Transverse colon (tissue), 4 donors: ENCODE data around the gene BCAS4. TPM values are rescaled to one million over a fixed set of nuclear protein-coding genes. Genes with fewer than 3 reads are reported as not detected.

Experiments
- DNase-seq: peaks from one replicate; pipeline ENCODE4 v3.0.0-alpha.2; 2019
- H3K27ac ChIP-seq, 4 donors: fragments of 200-600 bp; sonication (generic); 2 replicates each; pipeline ENCODE4 v1.5.1; 2016 to 2018; ENCODE audit warnings: inconsistent platforms in 4 of 4
- H3K27me3 ChIP-seq: fragments of 200-600 bp; sonication (generic); 2 replicates; pipeline ENCODE4 v1.5.1; 2017; ENCODE audit warnings: inconsistent platforms
- H3K36me3 ChIP-seq, 4 donors: fragments of 200-600 bp; sonication (generic); 2 replicates each; pipeline ENCODE4 v1.5.1; 2017 to 2019; ENCODE audit warnings: inconsistent platforms in 4 of 4
- H3K4me1 ChIP-seq, 4 donors: fragments of 200-600 bp; sonication (generic); 2 replicates each; pipeline ENCODE4 v1.5.1; 2017 to 2020; ENCODE audit warnings: inconsistent platforms in 4 of 4
- H3K4me3 ChIP-seq, 4 donors: fragments of 200-600 bp; sonication (generic); 1 replicate in 1 of 4; 2 replicates in 3 of 4; pipeline versions ENCODE4 v1.5.1 to v1.6.1; 2017 to 2019; ENCODE audit warnings: inconsistent platforms in 4 of 4
- H3K9me3 ChIP-seq, 2 donors: fragments of 200-600 bp; sonication (generic); 2 replicates each; pipeline ENCODE4 v1.5.1; 2017 to 2019; ENCODE audit warnings: inconsistent platforms in 2 of 2
- EP300 ChIP-seq: sonication (generic); formaldehyde crosslinking; IDR thresholded peaks from one replicate; pipeline ENCODE4 v1.6.1; 2017; ENCODE audit warnings: antibody characterized with exemption, low read depth
- POLR2A ChIP-seq: fragments of 450-650 bp; IDR thresholded peaks from one replicate; pipeline ENCODE4 v1.6.1; 2016; ENCODE audit warnings: antibody characterized with exemption, mild to moderate bottlenecking, moderate library complexity
- POLR2AphosphoS5 ChIP-seq, 3 donors: sonication (generic); formaldehyde crosslinking; IDR thresholded peaks; one replicate each; pipeline ENCODE4 v1.6.1; 2016; ENCODE audit warnings: antibody characterized with exemption in 3 of 3
- WGBS, 2 donors: methylation state at CpG; one replicate each; pipeline ENCODE4 v1.1.5; 2018; ENCODE audit warnings: low coverage in 1 of 2; 5-methylcytosine and 5-hydroxymethylcytosine counted together
- in situ Hi-C, 4 donors: fragments of 200-750 bp; cut with MboI; loops; one replicate each; pipeline versions ENCODE4 v1.15.0 to v1.15.1; 2017; ENCODE audit warnings: low sequenced_read_pairs in 3 of 4, low pct_ligation_motif_present in 1 of 4, low pct_unique_long_range_greater_than_20kb in 1 of 4
- intact Hi-C: fragments of 100-400 bp; cut with DNase I; formaldehyde crosslinking; loops from one replicate; pipeline ENCODE4 v1.15.1; 2023; ENCODE audit warnings: low total_unique reads
- total RNA-seq, 4 donors: library from RNA; depleted of rRNA; stranded (reverse); fragments of >200 nt; gene quantifications; one replicate each; pipeline ENCODE4 v1.1.0, GENCODE V29; 2016
- TF ChIP-seq, protein P1 (sequence below), 5 experiments: fragments of 200-600 bp in 3 of 5; fragments of 450-650 bp in 2 of 5; sonication (generic) in 3 of 5; IDR thresholded peaks; 1 replicate in 2 of 5; 2 replicates in 3 of 5; pipeline ENCODE4 v1.5.1; 2016 to 2017; ENCODE audit warnings: antibody characterized with exemption in 5 of 5, inconsistent platforms in 3 of 5, mild to moderate bottlenecking in 2 of 5, moderate library complexity in 1 of 5

Gene BCAS4
- total RNA-seq, 4 donors from 2014 or later: 3.3 to 16.5 (median 4.0) TPM; not detected in 1

DNA sequence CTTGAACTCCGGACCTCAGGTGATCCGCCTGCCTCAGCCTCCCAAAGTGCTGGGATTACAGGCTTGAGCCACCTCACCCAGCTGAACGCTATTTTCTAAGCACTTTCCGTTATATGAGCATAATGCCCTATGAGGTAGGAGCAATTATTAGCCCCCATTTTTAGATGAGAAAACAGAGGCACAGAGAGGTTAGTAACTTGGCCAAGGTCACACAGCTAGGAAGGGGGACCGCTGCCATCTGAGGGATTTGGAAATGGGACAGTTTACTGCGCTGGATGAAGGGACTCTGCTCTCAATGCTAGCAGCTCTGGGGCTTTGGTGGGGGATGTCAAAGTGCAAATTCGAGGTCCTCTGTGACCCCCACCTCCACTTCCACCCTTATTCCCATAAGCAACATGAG, 62.5 kb downstream of the BCAS4 start:
- Histone ChIP-seq H3K27me3 (no peaks in the 10 kb centered on the region), H3K36me3 (no peaks in the 10 kb centered on the region), H3K9me3 (no peaks in the 10 kb centered on the region), H3K4me3 (no peak overlapping the region), H3K27ac (no peak overlapping the region), H3K4me1 (no peaks in the 10 kb centered on the region)
- in situ Hi-C loops: no loop called here
- TF ChIP-seq, protein P1, sequence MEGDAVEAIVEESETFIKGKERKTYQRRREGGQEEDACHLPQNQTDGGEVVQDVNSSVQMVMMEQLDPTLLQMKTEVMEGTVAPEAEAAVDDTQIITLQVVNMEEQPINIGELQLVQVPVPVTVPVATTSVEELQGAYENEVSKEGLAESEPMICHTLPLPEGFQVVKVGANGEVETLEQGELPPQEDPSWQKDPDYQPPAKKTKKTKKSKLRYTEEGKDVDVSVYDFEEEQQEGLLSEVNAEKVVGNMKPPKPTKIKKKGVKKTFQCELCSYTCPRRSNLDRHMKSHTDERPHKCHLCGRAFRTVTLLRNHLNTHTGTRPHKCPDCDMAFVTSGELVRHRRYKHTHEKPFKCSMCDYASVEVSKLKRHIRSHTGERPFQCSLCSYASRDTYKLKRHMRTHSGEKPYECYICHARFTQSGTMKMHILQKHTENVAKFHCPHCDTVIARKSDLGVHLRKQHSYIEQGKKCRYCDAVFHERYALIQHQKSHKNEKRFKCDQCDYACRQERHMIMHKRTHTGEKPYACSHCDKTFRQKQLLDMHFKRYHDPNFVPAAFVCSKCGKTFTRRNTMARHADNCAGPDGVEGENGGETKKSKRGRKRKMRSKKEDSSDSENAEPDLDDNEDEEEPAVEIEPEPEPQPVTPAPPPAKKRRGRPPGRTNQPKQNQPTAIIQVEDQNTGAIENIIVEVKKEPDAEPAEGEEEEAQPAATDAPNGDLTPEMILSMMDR (IDR thresholded peaks at IDR 0.05): no peak
- TF ChIP-seq POLR2A (no peak), POLR2AphosphoS5 (IDR thresholded peaks at IDR 0.05) (no peak), EP300 (no peak)
- intact Hi-C loops: no loop called here
- no peak for DNase-seq
- 89% methylated on average over 7 of the region's 7 CpGs; no CpG with 5 or more reads in 1 of the 2 donors for WGBS, 2 donors

GRCh38 chr20:50858525-50858924, 63.7 kb downstream of the BCAS4 start:
- TF ChIP-seq POLR2AphosphoS5 (IDR thresholded peaks at IDR 0.05) (no peak), EP300 (no peak), POLR2A (no peak)
- TF ChIP-seq, protein P1 (IDR thresholded peaks at IDR 0.05): no peak
- Histone ChIP-seq H3K9me3 (no peaks in the 10 kb centered on the region), H3K4me1 (no peaks in the 10 kb centered on the region), H3K4me3 (no peak overlapping the region), H3K27me3 (no peaks in the 10 kb centered on the region), H3K36me3 (no peaks in the 10 kb centered on the region), H3K27ac (no peak overlapping the region)
- no peak for DNase-seq
- intact Hi-C loops (no loop called here), in situ Hi-C loops (no loop called here)
- WGBS, 2 donors: 93 to 100% methylated on average over 2 to 5 of the region's 5 CpGs

DNA sequence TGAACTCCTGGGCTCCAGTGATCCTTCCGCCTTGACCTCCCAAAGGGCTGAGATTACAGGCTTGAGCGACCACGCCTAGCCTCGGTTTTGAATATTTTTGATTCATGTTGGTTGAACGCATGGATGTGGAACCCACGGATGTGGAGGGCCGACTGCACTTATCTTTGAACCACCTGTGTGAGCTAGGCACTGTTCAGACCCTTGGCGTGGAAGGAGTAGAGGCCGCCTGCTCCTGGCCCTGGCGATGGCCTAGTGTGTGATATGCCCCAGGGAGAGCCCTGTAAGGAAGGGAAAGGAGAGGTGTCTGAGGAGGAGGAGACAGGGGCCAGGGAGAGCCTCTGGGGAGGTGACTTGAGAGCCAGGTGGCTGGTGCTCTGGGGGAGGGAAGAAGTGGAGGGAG, 64.3 kb downstream of the BCAS4 start:
- Histone ChIP-seq H3K4me3 (no peak overlapping the region), H3K27ac (no peak overlapping the region), H3K27me3 (no peaks in the 10 kb centered on the region), H3K9me3 (no peaks in the 10 kb centered on the region), H3K36me3 (no peaks in the 10 kb centered on the region), H3K4me1 (no peaks in the 10 kb centered on the region)
- no peak for TF ChIP-seq EP300
- TF ChIP-seq POLR2AphosphoS5 (IDR thresholded peaks at IDR 0.05): no peak
- no peak for TF ChIP-seq POLR2A
- TF ChIP-seq, protein P1 (IDR thresholded peaks at IDR 0.05): no peak
- intact Hi-C loops (no loop called here), in situ Hi-C loops (no loop called here)
- no peak for DNase-seq
- 71 to 95% methylated on average over 7 to 10 of the region's 10 CpGs for WGBS, 2 donors

DNA sequence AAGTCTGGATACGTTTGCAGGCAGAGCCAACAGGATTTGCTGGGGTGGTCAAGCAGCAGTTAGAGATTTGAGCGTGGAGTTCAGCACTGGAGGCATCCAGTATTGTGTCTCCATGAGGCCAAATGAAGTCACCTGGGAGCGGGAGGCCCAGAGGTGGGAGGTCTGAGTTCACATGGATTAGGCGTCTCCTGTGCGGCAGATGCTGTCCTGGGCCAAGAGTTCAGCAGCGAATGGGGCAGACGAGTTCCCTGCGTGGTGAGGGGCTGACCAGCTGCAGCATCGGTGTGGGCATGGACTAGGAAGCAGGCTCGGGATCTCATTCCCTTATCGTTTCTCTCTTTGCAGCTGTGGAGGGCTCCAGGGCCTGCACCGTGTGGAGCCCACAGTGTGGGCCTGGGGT, 66.2 kb downstream of the BCAS4 start:
- Histone ChIP-seq H3K9me3 (no peaks in the 10 kb centered on the region), H3K27ac (no peak overlapping the region), H3K4me1 (no peaks in the 10 kb centered on the region), H3K27me3 (no peaks in the 10 kb centered on the region), H3K36me3 (no peaks in the 10 kb centered on the region), H3K4me3 (no peak overlapping the region)
- intact Hi-C loops: no loop called here
- DNase-seq: no peak
- TF ChIP-seq, protein P1 (IDR thresholded peaks at IDR 0.05): no peak
- TF ChIP-seq POLR2A: no peak
- no peak for TF ChIP-seq POLR2AphosphoS5 (IDR thresholded peaks at IDR 0.05)
- TF ChIP-seq EP300: no peak
- WGBS, 2 donors: 86% methylated on average over 12 of the region's 12 CpGs; no CpG with 5 or more reads in 1 of the 2 donors
- in situ Hi-C loops: no loop called here
